Stimulated activated CD4-positive, alpha-beta T cell treated with anti-CD3 and anti-CD28 coated beads, Interleukin-4, amount 100 ng/mL, for 48 hours (primary cell): ENCODE measurements around the gene LRRC37A3.
"Not testable (repeated sequence)": the region's sequence is repeated elsewhere in the genome, so short reads cannot be mapped to it uniquely, and the experiment has no call there.

Experiments used
- DNase-seq, 2 donors: peaks; one replicate each; pipeline ENCODE4 v3.0.0-alpha.2; 2020; ENCODE audit warnings: low read depth in 2 of 2

LRRC37A3 gene

GRCh38 chr17:64926430-64926829, 7.2 kb upstream of the LRRC37A3 start:
- DNase-seq = not testable (repeated sequence)

- DNase-seq = not testable (repeated sequence)
Measured at GRCh38 chr17:64925244-64925643, 6.0 kb upstream of the LRRC37A3 start.

- DNase-seq = not testable (repeated sequence)
Measured at GRCh38 chr17:64923051-64923568, 3.8 kb upstream of the LRRC37A3 start.

GRCh38 chr17:64920419-64921172, 1.3 kb upstream of the LRRC37A3 start:
- no peak for DNase-seq

- no peak for DNase-seq
Measured at GRCh38 chr17:64920026-64920418, 744 bp upstream of the LRRC37A3 start.

- peak; percentile 22 to 25 for DNase-seq
Measured at GRCh38 chr17:64918842-64919288, 413 bp downstream of the LRRC37A3 start.

- not testable (repeated sequence) for DNase-seq
Measured at GRCh38 chr17:64917540-64917939, 1.7 kb downstream of the LRRC37A3 start.

GRCh38 chr17:64915244-64915643, 4.0 kb downstream of the LRRC37A3 start:
- not testable (repeated sequence) for DNase-seq

GRCh38 chr17:64910191-64910514, 9.1 kb downstream of the LRRC37A3 start:
- not testable (repeated sequence) for DNase-seq

- DNase-seq = not testable (repeated sequence)
Measured at GRCh38 chr17:64909511-64910190, 9.6 kb downstream of the LRRC37A3 start.

- DNase-seq = not testable (repeated sequence)
Measured at GRCh38 chr17:64904069-64904468, 15.2 kb downstream of the LRRC37A3 start.

- DNase-seq = not testable (repeated sequence)
Measured at GRCh38 chr17:64897136-64897535, 22.1 kb downstream of the LRRC37A3 start.

- DNase-seq = not testable (repeated sequence)
Measured at GRCh38 chr17:64874210-64874609, 45.1 kb downstream of the LRRC37A3 start.

GRCh38 chr17:64847504-64848466, 71.5 kb downstream of the LRRC37A3 start:
- peak; percentile 73 to 85 for DNase-seq

- not testable (repeated sequence) for DNase-seq
Measured at GRCh38 chr17:64846892-64847291, 72.4 kb downstream of the LRRC37A3 start.

GRCh38 chr17:64843918-64844317, 75.4 kb downstream of the LRRC37A3 start:
- not testable (repeated sequence) for DNase-seq

GRCh38 chr17:64842900-64843299, 76.4 kb downstream of the LRRC37A3 start:
- not testable (repeated sequence) for DNase-seq

GRCh38 chr17:64840960-64841359, 78.3 kb downstream of the LRRC37A3 start:
- DNase-seq = not testable (repeated sequence)

GRCh38 chr17:64838513-64838912, 80.8 kb downstream of the LRRC37A3 start:
- not testable (repeated sequence) for DNase-seq

GRCh38 chr17:64837018-64837761, 82.1 kb downstream of the LRRC37A3 start:
- peak; percentile 77 to 81 for DNase-seq

GRCh38 chr17:64836623-64837017, 82.7 kb downstream of the LRRC37A3 start:
- DNase-seq = peak in 1 of 2 donors; percentile 12
